RWPE1 (cell line): ENCODE data around the gene MYLK.

Experiments used
- CTCF ChIA-PET: fragments of 350-600 bp; sonication (Branson Sonifier 250); formaldehyde crosslinking; extraction: SDS; loops from one replicate; lab custom pipeline; 2021; lab: Yijun Ruan, JAX
- POLR2A ChIA-PET: fragments of 400-600 bp; formaldehyde crosslinking; extraction: SDS; loops from one replicate; lab custom pipeline; 2020; ENCODE audit warnings: antibody characterized with exemption; ENCODE audit not compliant: low non-redundant PET; lab: Yijun Ruan, JAX
- DNase-seq: peaks from one replicate; pipeline ENCODE4 v3.0.0; 2012; ENCODE audit warnings: low spot score
- H3K27ac ChIP-seq: fragments of 450-650 bp; 2 replicates; pipeline ENCODE4 v1.5.1; 2017
- TF ChIP-seq, protein P1 (sequence below): fragments of 450-650 bp; conservative IDR thresholded peaks from 2 replicates; pipeline ENCODE4 v1.5.1; 2017; ENCODE audit warnings: low read depth, mild to moderate bottlenecking

Gene MYLK

DNA sequence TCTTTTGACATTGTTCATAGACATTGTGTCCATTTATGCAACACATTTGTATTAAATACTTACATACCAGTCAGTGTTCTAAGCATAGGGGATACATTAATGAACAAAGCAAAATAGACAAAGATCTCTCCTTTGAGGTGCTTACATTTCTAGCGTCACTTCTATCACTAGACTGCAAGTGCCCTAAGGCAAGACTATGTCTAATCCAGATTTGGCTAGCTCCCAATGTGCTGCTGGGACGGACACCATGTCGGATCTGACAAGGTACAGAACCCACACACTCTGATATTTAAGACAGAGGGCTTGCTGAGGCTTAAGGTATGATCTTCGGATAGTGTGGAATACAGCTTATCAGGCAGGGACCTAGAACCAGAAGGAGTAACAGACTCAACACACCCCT is 41.4 kb downstream of the MYLK start:
- H3K27ac ChIP-seq, result no peak overlapping the region
- ChIA-PET POLR2A (no interaction called here), CTCF (no interaction called here)
- TF ChIP-seq, protein P1, sequence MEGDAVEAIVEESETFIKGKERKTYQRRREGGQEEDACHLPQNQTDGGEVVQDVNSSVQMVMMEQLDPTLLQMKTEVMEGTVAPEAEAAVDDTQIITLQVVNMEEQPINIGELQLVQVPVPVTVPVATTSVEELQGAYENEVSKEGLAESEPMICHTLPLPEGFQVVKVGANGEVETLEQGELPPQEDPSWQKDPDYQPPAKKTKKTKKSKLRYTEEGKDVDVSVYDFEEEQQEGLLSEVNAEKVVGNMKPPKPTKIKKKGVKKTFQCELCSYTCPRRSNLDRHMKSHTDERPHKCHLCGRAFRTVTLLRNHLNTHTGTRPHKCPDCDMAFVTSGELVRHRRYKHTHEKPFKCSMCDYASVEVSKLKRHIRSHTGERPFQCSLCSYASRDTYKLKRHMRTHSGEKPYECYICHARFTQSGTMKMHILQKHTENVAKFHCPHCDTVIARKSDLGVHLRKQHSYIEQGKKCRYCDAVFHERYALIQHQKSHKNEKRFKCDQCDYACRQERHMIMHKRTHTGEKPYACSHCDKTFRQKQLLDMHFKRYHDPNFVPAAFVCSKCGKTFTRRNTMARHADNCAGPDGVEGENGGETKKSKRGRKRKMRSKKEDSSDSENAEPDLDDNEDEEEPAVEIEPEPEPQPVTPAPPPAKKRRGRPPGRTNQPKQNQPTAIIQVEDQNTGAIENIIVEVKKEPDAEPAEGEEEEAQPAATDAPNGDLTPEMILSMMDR, result no peak
- no peak for DNase-seq

DNA sequence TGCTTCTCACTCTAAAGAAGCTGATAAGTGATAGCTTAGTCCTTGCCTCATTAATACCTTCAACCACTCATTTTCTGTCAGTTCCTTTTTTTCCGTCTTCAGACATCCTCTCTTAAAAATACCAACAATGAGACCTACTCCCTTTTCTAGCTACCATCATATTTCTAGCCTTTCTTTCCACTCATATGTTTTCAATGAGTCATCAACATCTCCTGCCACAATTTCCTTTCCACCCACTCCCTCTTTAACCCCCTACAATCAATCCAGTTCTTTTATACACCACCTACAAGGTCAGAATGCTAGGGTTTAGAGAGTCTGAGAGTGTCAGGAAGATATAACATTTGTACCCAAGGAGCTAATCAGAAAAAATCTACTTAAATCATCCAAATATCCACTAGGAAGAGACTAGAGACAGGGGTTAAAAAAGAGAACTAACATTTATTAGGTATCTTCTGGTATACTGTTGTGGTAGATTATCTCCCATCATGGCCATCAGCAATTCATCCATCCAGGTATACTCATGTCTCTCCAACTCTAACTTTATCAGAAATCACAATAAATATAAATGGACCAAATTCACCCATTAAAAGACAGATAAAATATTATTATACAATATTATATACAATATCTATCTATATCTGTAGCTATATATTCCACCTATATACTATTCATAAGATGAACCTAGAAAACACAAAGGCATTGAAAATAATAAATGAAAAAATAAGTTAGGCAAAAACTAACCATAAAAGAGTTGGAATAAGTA is 42.5 kb downstream of the MYLK start:
- TF ChIP-seq, protein P1, result no peak
- no peak for DNase-seq
- no peak overlapping the region for H3K27ac ChIP-seq
- CTCF ChIA-PET, result no interaction called here
- POLR2A ChIA-PET, result no interaction called here

DNA sequence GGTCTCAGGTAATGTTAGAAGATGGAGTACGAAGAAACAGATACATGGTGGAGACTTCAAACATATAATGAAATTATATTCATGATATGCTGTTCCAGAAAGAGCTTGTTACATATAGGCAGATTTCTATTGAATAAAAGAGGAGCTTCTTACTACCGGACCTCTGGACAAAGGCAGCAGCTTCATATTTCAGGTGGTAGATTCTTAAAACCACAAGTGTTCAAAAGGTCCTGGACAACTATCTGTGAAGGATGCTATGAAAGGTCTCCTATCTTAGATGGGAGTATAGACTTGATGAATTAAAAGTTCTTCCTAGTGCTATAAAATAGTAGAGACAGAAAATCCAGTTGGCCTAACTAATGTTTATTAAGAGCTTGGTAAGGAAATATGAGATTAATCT is 43.2 kb downstream of the MYLK start:
- CTCF ChIA-PET, result no interaction called here
- POLR2A ChIA-PET, result no interaction called here
- H3K27ac ChIP-seq, result no peak overlapping the region
- TF ChIP-seq, protein P1, result no peak
- no peak for DNase-seq

DNA sequence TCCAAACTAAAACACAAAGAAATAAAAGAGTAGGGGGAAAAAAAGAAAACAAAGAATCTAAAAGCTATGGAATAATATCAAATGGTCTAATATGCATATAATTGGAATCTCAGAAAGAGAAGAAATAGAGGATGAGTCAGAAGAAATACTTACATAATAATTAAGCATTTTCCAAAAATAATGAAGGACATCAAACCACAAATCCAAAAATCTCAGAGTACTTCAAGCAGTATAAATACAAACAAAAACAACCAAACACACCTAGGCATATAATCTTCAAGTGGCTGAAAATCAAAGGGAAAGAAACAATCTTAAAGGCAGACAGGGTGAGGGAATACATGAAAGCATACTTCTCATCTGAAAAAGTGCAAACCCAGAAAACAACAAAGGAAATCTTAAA is 46.3 kb downstream of the MYLK start:
- ChIA-PET POLR2A (no interaction called here), CTCF (no interaction called here)
- TF ChIP-seq, protein P1, result no peak
- DNase-seq, result no peak
- H3K27ac ChIP-seq, result no peak overlapping the region

DNA sequence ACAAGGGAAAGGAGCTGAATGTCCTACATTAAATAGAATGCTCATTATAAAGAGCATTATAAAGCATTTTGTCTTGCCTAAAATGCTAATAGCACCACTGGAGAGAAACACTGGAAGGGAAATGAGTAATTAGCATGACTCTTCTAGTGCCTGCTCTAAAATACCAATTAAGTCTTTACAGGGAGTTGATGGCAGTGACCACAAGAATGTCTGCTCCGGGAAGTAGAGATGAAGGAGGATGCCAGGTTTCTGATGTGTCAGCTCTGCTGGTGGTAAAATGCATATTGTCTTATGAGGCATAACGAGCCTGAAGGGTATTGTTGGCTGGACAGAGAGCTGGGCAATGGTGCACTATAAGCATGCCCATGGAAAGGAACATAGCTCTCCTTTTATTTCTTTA is 49.5 kb downstream of the MYLK start:
- DNase-seq, result peak; percentile 74
- H3K27ac ChIP-seq, result no peak overlapping the region
- TF ChIP-seq, protein P1, result no peak
- CTCF ChIA-PET, result no interaction called here
- POLR2A ChIA-PET, result no interaction called here

DNA sequence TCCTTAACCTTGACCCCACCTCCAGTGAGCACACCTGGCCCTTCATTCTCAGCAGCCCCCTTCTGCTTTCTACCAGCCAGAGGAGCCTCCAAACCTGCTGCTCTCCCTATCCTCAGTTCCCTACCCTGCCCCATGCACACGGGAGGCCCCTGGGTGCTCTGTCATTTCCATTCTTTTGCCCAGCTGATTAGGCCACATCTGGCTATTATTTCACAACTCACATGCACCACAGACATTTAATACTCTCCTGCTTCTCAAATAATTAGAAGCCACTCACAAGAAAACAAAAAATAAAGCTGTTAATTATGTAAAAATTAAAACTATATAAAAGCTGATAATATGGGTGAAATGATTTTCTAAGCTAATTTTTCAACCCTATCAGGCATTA is 50.7 kb downstream of the MYLK start:
- CTCF ChIA-PET, result no interaction called here
- no peak for DNase-seq
- TF ChIP-seq, protein P1, result no peak
- H3K27ac ChIP-seq, result no peak overlapping the region
- POLR2A ChIA-PET, result no interaction called here
